Prostate gland (tissue), 2 donors: ENCODE results near the gene SKA2.

Experiments
- POLR2A ChIP-seq: fragments of 450-650 bp; IDR thresholded peaks from one replicate; pipeline ENCODE4 v1.6.1; 2016; ENCODE audit warnings: antibody characterized with exemption, mild to moderate bottlenecking
- POLR2AphosphoS5 ChIP-seq: sonication (generic); formaldehyde crosslinking; IDR thresholded peaks from one replicate; pipeline ENCODE4 v1.6.1; 2017; ENCODE audit warnings: antibody characterized with exemption
- TF ChIP-seq, protein P1 (sequence below), 4 experiments: fragments of 200-600 bp in 2 of 4; fragments of 450-650 bp in 2 of 4; sonication (generic) in 2 of 4; IDR thresholded peaks; 1 replicate in 3 of 4; 2 replicates in 1 of 4; pipeline ENCODE4 v1.5.1; 2016 to 2019; ENCODE audit warnings: antibody characterized with exemption in 4 of 4, mild to moderate bottlenecking in 2 of 4, moderate library complexity in 2 of 4

DNA sequence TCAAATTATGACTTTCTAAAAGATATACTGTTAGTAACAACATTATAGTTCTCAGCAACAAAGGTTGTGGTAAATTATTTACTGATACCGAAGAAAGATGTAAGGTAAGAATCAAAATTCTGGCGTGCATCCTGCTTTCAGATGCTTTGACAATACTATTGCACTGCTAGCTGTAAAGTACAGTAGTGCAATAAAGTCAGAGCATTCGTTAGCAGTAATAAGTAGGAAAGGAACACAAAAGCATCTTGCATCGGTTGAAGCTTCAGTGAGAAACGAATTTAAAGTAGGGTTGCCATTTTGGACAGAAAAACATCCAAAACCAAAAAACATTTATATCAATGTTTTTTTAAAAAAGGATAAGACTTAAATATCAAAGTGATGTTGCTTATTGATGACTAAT lies 4.0 kb downstream of the SKA2 start:
- TF ChIP-seq POLR2A = no peak
- TF ChIP-seq, protein P1, sequence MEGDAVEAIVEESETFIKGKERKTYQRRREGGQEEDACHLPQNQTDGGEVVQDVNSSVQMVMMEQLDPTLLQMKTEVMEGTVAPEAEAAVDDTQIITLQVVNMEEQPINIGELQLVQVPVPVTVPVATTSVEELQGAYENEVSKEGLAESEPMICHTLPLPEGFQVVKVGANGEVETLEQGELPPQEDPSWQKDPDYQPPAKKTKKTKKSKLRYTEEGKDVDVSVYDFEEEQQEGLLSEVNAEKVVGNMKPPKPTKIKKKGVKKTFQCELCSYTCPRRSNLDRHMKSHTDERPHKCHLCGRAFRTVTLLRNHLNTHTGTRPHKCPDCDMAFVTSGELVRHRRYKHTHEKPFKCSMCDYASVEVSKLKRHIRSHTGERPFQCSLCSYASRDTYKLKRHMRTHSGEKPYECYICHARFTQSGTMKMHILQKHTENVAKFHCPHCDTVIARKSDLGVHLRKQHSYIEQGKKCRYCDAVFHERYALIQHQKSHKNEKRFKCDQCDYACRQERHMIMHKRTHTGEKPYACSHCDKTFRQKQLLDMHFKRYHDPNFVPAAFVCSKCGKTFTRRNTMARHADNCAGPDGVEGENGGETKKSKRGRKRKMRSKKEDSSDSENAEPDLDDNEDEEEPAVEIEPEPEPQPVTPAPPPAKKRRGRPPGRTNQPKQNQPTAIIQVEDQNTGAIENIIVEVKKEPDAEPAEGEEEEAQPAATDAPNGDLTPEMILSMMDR (IDR thresholded peaks at IDR 0.05) = no peak
- no peak for TF ChIP-seq POLR2AphosphoS5
